Measurements from ENCODE around the gene CMSS1.

DNA sequence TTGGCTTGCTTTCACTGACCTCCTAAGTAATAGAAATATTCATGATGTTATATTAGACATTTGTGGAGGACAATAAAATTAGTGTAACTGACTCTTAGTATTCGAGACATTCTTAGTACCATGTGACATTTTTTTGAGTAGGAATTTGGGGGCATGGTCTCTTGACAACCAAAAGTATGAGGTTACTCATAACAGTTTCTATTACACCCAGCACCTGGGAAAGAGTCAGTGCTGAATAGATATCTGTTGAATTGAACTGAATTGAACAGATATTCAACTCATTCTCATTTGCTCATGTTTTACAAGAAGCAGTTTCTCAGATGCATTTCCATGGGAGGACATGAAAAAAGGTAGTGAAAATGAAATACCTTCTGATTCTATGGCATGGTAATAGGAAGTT lies 84.4 kb downstream of the CMSS1 start:
- TF ChIP-seq POLR2A (IDR thresholded peaks at IDR 0.05; ENCODE audit: low read depth) = no peak
- TF ChIP-seq, protein P1, sequence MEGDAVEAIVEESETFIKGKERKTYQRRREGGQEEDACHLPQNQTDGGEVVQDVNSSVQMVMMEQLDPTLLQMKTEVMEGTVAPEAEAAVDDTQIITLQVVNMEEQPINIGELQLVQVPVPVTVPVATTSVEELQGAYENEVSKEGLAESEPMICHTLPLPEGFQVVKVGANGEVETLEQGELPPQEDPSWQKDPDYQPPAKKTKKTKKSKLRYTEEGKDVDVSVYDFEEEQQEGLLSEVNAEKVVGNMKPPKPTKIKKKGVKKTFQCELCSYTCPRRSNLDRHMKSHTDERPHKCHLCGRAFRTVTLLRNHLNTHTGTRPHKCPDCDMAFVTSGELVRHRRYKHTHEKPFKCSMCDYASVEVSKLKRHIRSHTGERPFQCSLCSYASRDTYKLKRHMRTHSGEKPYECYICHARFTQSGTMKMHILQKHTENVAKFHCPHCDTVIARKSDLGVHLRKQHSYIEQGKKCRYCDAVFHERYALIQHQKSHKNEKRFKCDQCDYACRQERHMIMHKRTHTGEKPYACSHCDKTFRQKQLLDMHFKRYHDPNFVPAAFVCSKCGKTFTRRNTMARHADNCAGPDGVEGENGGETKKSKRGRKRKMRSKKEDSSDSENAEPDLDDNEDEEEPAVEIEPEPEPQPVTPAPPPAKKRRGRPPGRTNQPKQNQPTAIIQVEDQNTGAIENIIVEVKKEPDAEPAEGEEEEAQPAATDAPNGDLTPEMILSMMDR (IDR thresholded peaks at IDR 0.05) = no peak

All from esophagus muscularis mucosa (tissue), 3 donors.